ENCODE measurements around the gene ZSWIM6.

Gene ZSWIM6

GRCh38 chr5:61334868-61335615 lies 3.0 kb downstream of the ZSWIM6 start:
- TF ChIP-seq CTCF (IDR thresholded peaks at IDR 0.05; ENCODE audit: low read depth, low read length): no peak
- peak overlapping the region; percentile 84 for H3K4me3 ChIP-seq (ENCODE audit: low read depth, low read length)
- peak; percentile 81 for DNase-seq (ENCODE audit: low read depth, low spot score)
- in situ Hi-C loops (cut with HindIII; ENCODE audit: low sequenced_read_pairs): no loop called here

- DNase-seq (ENCODE audit: low read depth, low spot score): no peak
- in situ Hi-C loops (cut with HindIII; ENCODE audit: low sequenced_read_pairs): no loop called here
- TF ChIP-seq CTCF (IDR thresholded peaks at IDR 0.05; ENCODE audit: low read depth, low read length): no peak
- no peak overlapping the region for H3K4me3 ChIP-seq (ENCODE audit: low read depth, low read length)
Observed at GRCh38 chr5:61339764-61340163, 7.7 kb downstream of the ZSWIM6 start.

GRCh38 chr5:61340775-61341361 lies 8.8 kb downstream of the ZSWIM6 start:
- no peak overlapping the region for H3K4me3 ChIP-seq (ENCODE audit: low read depth, low read length)
- in situ Hi-C loops (cut with HindIII; ENCODE audit: low sequenced_read_pairs): no loop called here
- DNase-seq (ENCODE audit: low read depth, low spot score): no peak
- TF ChIP-seq CTCF (IDR thresholded peaks at IDR 0.05; ENCODE audit: low read depth, low read length): no peak

GRCh38 chr5:61342071-61342501 lies 10.0 kb downstream of the ZSWIM6 start:
- in situ Hi-C loops (cut with HindIII; ENCODE audit: low sequenced_read_pairs): no loop called here
- no peak overlapping the region for H3K4me3 ChIP-seq (ENCODE audit: low read depth, low read length)
- no peak for TF ChIP-seq CTCF (IDR thresholded peaks at IDR 0.05; ENCODE audit: low read depth, low read length)
- peak; percentile 72 for DNase-seq (ENCODE audit: low read depth, low spot score)

GRCh38 chr5:61344187-61344944 lies 12.3 kb downstream of the ZSWIM6 start:
- no peak for DNase-seq (ENCODE audit: low read depth, low spot score)
- in situ Hi-C loops (cut with HindIII; ENCODE audit: low sequenced_read_pairs): no loop called here
- no peak for TF ChIP-seq CTCF (IDR thresholded peaks at IDR 0.05; ENCODE audit: low read depth, low read length)
- H3K4me3 ChIP-seq (ENCODE audit: low read depth, low read length): no peak overlapping the region

GRCh38 chr5:61346511-61346910 lies 14.5 kb downstream of the ZSWIM6 start:
- TF ChIP-seq CTCF (IDR thresholded peaks at IDR 0.05; ENCODE audit: low read depth, low read length): no peak
- no peak for DNase-seq (ENCODE audit: low read depth, low spot score)

More at GRCh38 chr5:61346511-61346910, 14.5 kb downstream of the ZSWIM6 start:
- no peak overlapping the region for H3K4me3 ChIP-seq (ENCODE audit: low read depth, low read length)
- in situ Hi-C loops (cut with HindIII; ENCODE audit: low sequenced_read_pairs): no loop called here
